Epithelial cell of prostate (primary cell): ENCODE results near the gene TMEM139.

Source experiments
- DNase-seq: peaks from one replicate; pipeline ENCODE4 v3.0.0-alpha.2; 2011; ENCODE audit warnings: low read depth, low spot score
- H3K27ac ChIP-seq: fragments of 450-650 bp; 2 replicates; pipeline ENCODE4 v1.5.1; 2017; ENCODE audit warnings: mild to moderate bottlenecking

TMEM139 gene

DNA sequence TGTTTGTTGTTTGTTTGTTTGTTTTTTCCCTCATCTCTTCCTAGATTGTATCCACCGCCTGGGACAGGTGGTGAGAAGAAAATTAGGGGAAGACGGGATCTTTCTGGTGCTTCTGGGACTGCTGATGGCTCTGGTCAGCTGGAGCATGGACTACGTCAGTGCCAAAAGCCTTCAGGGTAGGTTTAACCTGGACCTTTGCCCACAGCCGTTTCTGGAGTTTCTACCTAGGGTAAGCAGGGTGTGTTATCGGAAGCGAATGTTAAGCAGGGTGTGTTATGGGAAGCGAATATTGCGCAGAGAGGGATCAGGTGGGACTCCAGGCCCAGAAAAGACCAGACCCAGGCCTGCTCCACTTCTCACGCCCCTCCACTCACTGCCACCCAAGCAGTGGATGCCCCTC lies 35.9 kb downstream of the TMEM139 start:
- DNase-seq, result no peak
- H3K27ac ChIP-seq, result no peak overlapping the region

DNA sequence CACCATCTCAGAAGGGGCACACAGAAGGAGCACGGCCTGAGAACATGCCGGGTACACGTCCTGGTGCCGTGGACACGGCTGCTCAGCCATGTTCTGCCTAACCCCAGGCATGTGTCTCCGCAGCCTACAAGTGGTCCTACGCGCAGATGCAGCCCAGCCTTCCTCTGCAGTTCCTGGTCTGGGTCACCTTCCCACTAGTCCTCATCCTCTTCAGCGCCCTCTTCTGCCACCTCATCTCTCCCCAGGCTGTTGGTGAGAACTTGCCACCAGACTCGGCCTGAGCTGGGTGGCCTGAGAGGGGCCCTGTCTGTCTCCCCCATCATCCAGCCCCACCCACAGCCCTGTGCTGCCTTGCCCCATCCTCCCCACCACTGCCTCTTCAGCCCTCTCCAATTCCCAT lies 36.5 kb downstream of the TMEM139 start:
- no peak overlapping the region for H3K27ac ChIP-seq
- no peak for DNase-seq

DNA sequence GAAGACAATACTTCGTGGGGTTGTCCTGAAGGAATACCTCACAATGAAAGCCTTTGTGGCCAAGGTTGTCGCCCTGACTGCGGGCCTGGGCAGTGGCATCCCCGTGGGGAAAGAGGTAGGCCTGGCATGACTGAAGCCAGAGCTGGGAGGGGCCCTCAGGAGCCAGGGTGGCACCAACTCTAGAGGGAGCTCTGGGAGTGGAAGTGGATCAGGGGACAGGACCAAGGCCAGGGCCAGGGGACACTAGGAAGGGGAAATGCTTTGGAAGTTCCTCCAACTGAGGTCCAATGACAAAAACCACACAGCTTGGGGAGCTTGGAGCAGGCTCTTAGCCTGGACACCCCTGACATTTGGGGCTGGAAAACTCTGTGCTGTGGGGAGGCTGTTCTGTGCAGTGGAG lies 37.0 kb downstream of the TMEM139 start:
- no peak overlapping the region for H3K27ac ChIP-seq
- DNase-seq, result no peak

GRCh38 chr7:143322760-143323633 lies 38.2 kb downstream of the TMEM139 start:
- no peak overlapping the region for H3K27ac ChIP-seq
- DNase-seq, result no peak

GRCh38 chr7:143323653-143324052 lies 38.9 kb downstream of the TMEM139 start:
- H3K27ac ChIP-seq, result no peak overlapping the region
- DNase-seq, result no peak

DNA sequence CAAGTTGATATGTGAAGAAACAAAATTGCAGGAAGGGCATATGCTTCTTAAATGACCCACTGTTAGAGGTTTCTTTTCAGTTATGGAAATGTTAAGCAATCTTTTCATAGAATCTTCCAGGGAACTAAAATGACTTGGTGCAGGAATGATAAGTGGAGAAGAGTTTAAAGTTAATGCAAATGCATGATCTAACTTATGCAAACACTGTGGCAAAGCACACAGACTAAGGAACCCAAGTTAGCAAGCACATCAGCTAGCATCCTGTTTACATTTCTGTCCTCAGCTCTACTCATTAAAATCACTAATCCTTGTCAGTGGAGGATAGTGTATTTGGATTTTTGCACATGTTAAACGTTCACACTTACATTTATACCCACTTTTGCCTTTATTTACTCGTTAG lies 40.5 kb downstream of the TMEM139 start:
- H3K27ac ChIP-seq, result no peak overlapping the region
- DNase-seq, result no peak

GRCh38 chr7:143327903-143328302 lies 43.1 kb downstream of the TMEM139 start:
- no peak for DNase-seq
- H3K27ac ChIP-seq, result no peak overlapping the region

DNA sequence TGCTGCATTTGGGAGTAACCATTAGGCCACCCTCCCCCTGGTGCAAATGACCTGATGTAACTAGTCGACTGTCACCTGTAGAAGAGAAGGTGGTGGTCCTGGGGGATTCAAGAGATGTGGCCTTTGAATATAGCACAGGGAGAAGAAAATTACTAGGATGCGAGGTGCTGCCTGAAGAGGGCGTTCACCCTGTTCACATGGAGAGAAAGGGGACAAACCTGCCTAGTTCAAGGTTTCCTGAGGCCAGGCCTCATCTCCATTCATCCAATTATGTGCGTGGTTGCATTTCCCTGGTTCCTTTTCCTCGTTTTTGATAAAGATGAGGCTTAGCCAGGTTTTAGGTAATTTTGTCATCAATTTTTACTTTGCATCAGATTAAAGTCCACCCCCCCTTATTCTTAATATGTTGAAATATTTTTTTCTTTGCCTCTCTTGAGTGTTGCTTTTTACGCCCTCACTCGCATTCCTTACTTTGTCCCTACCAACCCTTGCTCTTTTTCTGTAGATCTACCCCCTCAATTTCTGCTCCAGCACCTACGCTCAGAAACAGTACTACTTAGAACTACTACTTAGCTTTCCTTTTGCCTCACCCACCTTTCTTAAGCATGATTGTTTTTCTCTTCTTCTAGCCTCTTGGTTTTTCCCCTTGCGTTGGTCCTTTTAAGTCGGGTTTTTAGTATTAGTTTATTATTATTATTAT lies 44.9 kb downstream of the TMEM139 start:
- H3K27ac ChIP-seq, result no peak overlapping the region
- DNase-seq, result no peak

- H3K27ac ChIP-seq, result peak overlapping the region; percentile 76
- peak; percentile 85 for DNase-seq
These were observed 46.5 kb downstream of the TMEM139 start for GRCh38 chr7:143331179-143331801.

DNA sequence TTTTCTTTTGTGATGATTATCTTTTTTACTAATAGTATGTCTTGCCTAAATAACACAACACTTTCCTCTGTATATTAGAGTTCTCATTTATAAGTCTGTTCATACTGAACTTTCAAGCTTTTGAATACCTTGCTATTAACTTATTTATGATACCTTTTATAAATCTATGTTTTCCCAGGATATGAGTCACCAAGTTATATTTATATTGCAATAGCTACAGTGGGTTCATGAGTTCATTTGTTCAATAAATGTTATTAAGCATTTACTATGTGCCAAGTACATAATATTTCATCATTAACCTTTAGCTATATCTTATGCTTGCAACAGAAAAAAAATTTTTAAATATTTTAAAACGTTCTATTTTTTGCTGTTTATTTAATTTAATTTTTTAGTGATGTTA lies 49.5 kb downstream of the TMEM139 start:
- no peak overlapping the region for H3K27ac ChIP-seq
- no peak for DNase-seq

DNA sequence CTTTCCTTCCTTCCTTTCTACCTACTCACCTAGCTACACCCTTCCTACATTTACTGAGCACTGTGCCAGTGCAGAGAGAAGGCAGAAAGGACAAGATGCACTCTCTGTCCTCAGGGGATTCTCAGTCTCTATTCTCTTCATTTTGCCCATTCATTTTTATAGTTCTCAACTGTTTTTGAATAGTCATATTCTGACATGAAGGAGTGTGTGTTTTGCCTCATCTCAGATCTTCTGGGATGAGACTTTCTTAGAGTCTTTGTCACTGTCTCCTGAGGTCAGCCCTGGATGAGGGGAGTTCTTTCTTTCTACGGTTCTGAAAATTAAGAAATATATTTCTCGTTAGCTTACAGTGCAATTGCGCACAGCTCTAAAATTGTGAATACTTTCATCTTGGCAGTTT lies 52.5 kb downstream of the TMEM139 start:
- no peak for DNase-seq
- H3K27ac ChIP-seq, result no peak overlapping the region
